ENCODE measurements around the gene EDN1.

Gene EDN1

DNA sequence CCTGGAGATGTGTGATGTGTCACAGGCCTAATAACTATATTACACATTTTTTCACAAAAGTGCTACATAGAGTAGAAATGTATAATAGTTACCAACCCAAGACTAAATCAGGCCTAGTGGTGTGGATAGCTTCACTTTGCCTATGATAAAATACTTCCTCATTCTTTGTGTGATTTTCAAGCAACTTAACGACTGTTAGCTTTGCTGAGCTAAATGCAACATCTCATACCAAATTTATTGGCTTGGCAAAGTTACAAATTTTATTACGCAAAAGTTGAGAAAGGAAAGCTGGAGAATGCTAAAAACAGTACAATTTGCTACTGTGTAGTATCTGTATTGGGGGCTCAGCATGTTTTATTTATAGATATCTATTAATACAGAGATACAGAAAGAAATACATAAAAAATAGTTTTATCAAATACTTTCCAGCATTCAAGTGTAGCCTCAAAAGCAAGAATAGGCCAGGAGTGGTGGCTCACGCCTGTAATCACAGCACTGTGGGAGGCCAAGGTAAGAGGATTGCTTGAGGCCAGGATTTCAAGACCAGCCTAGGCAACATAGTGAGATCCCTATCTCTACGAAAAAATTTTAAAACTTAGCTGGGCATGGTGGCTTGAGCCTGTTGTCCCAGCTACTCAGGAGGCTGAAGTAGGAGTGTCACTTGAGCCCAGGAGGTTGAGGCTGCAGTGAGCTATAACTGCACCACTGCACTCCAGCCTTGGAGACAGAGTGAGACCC is 3.6 kb upstream of the EDN1 start:
- no peak overlapping the region for H3K27ac ChIP-seq (replicated peaks)
- TF ChIP-seq, protein P1, sequence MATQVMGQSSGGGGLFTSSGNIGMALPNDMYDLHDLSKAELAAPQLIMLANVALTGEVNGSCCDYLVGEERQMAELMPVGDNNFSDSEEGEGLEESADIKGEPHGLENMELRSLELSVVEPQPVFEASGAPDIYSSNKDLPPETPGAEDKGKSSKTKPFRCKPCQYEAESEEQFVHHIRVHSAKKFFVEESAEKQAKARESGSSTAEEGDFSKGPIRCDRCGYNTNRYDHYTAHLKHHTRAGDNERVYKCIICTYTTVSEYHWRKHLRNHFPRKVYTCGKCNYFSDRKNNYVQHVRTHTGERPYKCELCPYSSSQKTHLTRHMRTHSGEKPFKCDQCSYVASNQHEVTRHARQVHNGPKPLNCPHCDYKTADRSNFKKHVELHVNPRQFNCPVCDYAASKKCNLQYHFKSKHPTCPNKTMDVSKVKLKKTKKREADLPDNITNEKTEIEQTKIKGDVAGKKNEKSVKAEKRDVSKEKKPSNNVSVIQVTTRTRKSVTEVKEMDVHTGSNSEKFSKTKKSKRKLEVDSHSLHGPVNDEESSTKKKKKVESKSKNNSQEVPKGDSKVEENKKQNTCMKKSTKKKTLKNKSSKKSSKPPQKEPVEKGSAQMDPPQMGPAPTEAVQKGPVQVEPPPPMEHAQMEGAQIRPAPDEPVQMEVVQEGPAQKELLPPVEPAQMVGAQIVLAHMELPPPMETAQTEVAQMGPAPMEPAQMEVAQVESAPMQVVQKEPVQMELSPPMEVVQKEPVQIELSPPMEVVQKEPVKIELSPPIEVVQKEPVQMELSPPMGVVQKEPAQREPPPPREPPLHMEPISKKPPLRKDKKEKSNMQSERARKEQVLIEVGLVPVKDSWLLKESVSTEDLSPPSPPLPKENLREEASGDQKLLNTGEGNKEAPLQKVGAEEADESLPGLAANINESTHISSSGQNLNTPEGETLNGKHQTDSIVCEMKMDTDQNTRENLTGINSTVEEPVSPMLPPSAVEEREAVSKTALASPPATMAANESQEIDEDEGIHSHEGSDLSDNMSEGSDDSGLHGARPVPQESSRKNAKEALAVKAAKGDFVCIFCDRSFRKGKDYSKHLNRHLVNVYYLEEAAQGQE (IDR thresholded peaks at IDR 0.05; ENCODE audit: insufficient replicate concordance, low read depth): no peak
- TF ChIP-seq GABPA (IDR thresholded peaks at IDR 0.05; ENCODE audit: low read depth) (no peak), SPI1 (IDR thresholded peaks at IDR 0.05; ENCODE audit: borderline replicate concordance, low read depth) (no peak), CTCF (IDR thresholded peaks at IDR 0.05; ENCODE audit: insufficient read depth, low read length) (no peak), POLR2AphosphoS5 (IDR thresholded peaks at IDR 0.05; ENCODE audit: low read depth) (no peak)
- no peak overlapping the region for H3K4me3 ChIP-seq (replicated peaks; ENCODE audit: insufficient read depth, low read length)
- H3K27me3 ChIP-seq (ENCODE audit: insufficient read depth, poor library complexity, severe bottlenecking): no peaks in the 10 kb centered on the region
- DNase-seq (ENCODE audit: low read depth in 1 of 2, low spot score in 1 of 2): peak in 1 of 2 experiments; percentile 42

DNA sequence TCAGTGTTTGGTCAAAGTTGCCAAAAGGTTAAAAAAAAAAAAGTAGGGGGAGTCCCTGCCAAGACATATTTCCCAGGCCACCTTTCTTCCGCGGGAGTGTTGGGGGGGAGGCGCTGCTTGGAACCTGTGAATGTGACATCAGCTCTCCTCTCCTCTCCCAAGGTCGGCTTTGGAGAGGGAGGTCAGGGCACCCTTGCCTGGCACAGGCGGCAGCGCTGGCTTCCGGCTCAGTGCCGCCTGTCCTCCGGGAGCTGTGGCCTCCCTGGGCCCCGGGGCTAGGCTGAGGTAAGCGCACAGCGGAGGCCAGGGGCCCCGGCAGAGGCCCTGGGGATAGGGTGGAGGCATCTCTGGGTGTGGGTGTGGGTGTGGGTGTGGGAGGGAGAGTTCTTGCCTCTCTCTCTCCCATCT is 1.9 kb upstream of the EDN1 start:
- DNase-seq (ENCODE audit: low read depth in 1 of 2, low spot score in 1 of 2): no peak
- H3K27ac ChIP-seq (replicated peaks): no peak overlapping the region
- H3K4me3 ChIP-seq (replicated peaks; ENCODE audit: insufficient read depth, low read length): no peak overlapping the region
- H3K27me3 ChIP-seq (ENCODE audit: insufficient read depth, poor library complexity, severe bottlenecking): peaks cover 8% of the 10 kb centered on the region
- no peak for TF ChIP-seq POLR2AphosphoS5 (IDR thresholded peaks at IDR 0.05; ENCODE audit: low read depth)
- TF ChIP-seq, protein P1 (IDR thresholded peaks at IDR 0.05; ENCODE audit: insufficient replicate concordance, low read depth): no peak
- no peak for TF ChIP-seq CTCF (IDR thresholded peaks at IDR 0.05; ENCODE audit: insufficient read depth, low read length)
- TF ChIP-seq GABPA (IDR thresholded peaks at IDR 0.05; ENCODE audit: low read depth): no peak
- no peak for TF ChIP-seq SPI1 (IDR thresholded peaks at IDR 0.05; ENCODE audit: borderline replicate concordance, low read depth)

GRCh38 chr6:12288914-12289313 is 1.2 kb upstream of the EDN1 start:
- H3K4me3 ChIP-seq (replicated peaks; ENCODE audit: insufficient read depth, low read length): no peak overlapping the region
- DNase-seq (ENCODE audit: low read depth in 1 of 2, low spot score in 1 of 2): no peak

More at GRCh38 chr6:12288914-12289313, 1.2 kb upstream of the EDN1 start:
- Histone ChIP-seq H3K27ac (replicated peaks) (no peak overlapping the region), H3K27me3 (ENCODE audit: insufficient read depth, poor library complexity, severe bottlenecking) (peaks cover 9% of the 10 kb centered on the region)
- TF ChIP-seq GABPA (IDR thresholded peaks at IDR 0.05; ENCODE audit: low read depth) (no peak), POLR2AphosphoS5 (IDR thresholded peaks at IDR 0.05; ENCODE audit: low read depth) (no peak), CTCF (IDR thresholded peaks at IDR 0.05; ENCODE audit: insufficient read depth, low read length) (no peak), SPI1 (IDR thresholded peaks at IDR 0.05; ENCODE audit: borderline replicate concordance, low read depth) (no peak)
- TF ChIP-seq, protein P1 (IDR thresholded peaks at IDR 0.05; ENCODE audit: insufficient replicate concordance, low read depth): no peak

Measured in HL-60 (cell line).